GM12874 (cell line): ENCODE results near the gene TSHZ3.

Source experiments
- CTCF ChIP-seq: IDR thresholded peaks from 2 replicates; pipeline ENCODE4 v1.5.1; 2011; ENCODE audit warnings: low read depth, mild to moderate bottlenecking, control low read depth, low read length, moderate library complexity; ENCODE audit not compliant: insufficient read depth

Gene TSHZ3

GRCh38 chr19:31256593-31256960 lies 92.7 kb downstream of the TSHZ3 start:
- no peak for TF ChIP-seq CTCF

- TF ChIP-seq CTCF = no peak
These were observed 93.2 kb downstream of the TSHZ3 start for GRCh38 chr19:31255831-31256592.

GRCh38 chr19:31255174-31255799 lies 93.9 kb downstream of the TSHZ3 start:
- no peak for TF ChIP-seq CTCF

GRCh38 chr19:31254611-31255010 lies 94.6 kb downstream of the TSHZ3 start:
- TF ChIP-seq CTCF = no peak

- no peak for TF ChIP-seq CTCF
These were observed 95.1 kb downstream of the TSHZ3 start for GRCh38 chr19:31254180-31254551.

- no peak for TF ChIP-seq CTCF
These were observed 95.6 kb downstream of the TSHZ3 start for GRCh38 chr19:31253526-31254179.

GRCh38 chr19:31252441-31252840 lies 96.8 kb downstream of the TSHZ3 start:
- TF ChIP-seq CTCF = no peak
